ENCODE data around the gene B4GALT4. TPM values are rescaled to one million over a fixed set of nuclear protein-coding genes. Genes with fewer than 3 reads are reported as not detected.

B4GALT4 gene
- total and polyA plus RNA-seq, 2 donors (not counting 3 experiments of a cell fraction or from before 2014, with no cell fraction given), result 3.7 to 7.1 TPM

DNA sequence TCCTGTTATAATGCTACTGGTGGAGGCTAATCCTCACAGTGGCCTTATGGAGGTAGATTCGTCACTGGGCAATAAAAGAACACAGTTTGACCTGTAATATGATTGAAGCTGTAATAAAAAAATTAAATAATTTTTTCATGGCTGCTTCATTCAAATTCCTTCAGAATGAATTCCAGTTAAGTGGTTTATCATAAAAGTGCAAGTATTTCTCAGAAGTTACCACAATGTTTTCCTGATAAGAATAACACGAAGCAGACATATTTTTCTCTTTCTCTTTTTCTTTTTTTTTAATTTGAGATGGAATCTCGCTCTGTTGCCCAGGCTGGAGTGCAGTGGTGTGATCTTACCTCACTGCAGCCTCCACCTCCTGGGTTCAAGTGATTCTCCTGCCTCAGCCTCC is 15.6 kb downstream of the B4GALT4 start:
- dilution Hi-C loops (cut with MboI; ENCODE audit: extremely low pct_ligation_motif_present, low sequenced_read_pairs) (no loop called here), intact Hi-C loops (cut with micrococcal nuclease) (no loop called here)
- BruUV-seq (replicated peaks), result no TSS peak
- FAIRE-seq (no peak), DNase-seq (ENCODE audit: low read depth, low spot score) (no peak)
- no peak overlapping the region for H3K27ac ChIP-seq (ENCODE audit: insufficient read depth, low read depth, low read length)
- H3K4me3 ChIP-seq (replicated peaks in 1 of 3; ENCODE audit: insufficient read depth in 1 of 3, low read depth in 1 of 3, low read length in 3 of 3), result no peak overlapping the region
- no peaks in the 10 kb centered on the region for H3K27me3 ChIP-seq (ENCODE audit: control insufficient read depth in 2 of 2, insufficient read depth in 2 of 2, low read length in 2 of 2)
- ChIA-PET POLR2A (no interaction called here), CTCF (interaction anchor here (2.2 kb wide), 1 partner anchor 16 kb away, joined by 7 read pairs; the partner anchor contains the start of gene B4GALT4)
- TF ChIP-seq JUN (IDR thresholded peaks at IDR 0.05; ENCODE audit: borderline replicate concordance, insufficient read depth, insufficient read length, low read depth), result no peak
- TF ChIP-seq, protein P1, sequence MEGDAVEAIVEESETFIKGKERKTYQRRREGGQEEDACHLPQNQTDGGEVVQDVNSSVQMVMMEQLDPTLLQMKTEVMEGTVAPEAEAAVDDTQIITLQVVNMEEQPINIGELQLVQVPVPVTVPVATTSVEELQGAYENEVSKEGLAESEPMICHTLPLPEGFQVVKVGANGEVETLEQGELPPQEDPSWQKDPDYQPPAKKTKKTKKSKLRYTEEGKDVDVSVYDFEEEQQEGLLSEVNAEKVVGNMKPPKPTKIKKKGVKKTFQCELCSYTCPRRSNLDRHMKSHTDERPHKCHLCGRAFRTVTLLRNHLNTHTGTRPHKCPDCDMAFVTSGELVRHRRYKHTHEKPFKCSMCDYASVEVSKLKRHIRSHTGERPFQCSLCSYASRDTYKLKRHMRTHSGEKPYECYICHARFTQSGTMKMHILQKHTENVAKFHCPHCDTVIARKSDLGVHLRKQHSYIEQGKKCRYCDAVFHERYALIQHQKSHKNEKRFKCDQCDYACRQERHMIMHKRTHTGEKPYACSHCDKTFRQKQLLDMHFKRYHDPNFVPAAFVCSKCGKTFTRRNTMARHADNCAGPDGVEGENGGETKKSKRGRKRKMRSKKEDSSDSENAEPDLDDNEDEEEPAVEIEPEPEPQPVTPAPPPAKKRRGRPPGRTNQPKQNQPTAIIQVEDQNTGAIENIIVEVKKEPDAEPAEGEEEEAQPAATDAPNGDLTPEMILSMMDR (IDR thresholded peaks at IDR 0.05; ENCODE audit: extremely low read depth in 1 of 2, insufficient read depth in 1 of 2, low read depth in 1 of 2, low read length in 2 of 2), result no peak
- TF ChIP-seq POLR2AphosphoS5 (IDR thresholded peaks at IDR 0.05; ENCODE audit: insufficient read depth, low read depth, low read length), result no peak
- no peak for TF ChIP-seq POLR2A (IDR thresholded peaks at IDR 0.05; ENCODE audit: low read depth, low read length)
- TF ChIP-seq EZH2 (IDR thresholded peaks at IDR 0.05; ENCODE audit: borderline replicate concordance, low read depth, low read length, severe bottlenecking), result no peak
- TF ChIP-seq FOS (IDR thresholded peaks at IDR 0.05; ENCODE audit: borderline replicate concordance, insufficient read depth, low read length), result no peak
- no peak for TF ChIP-seq MYC (IDR thresholded peaks at IDR 0.05; ENCODE audit: low read depth, low read length)
- no peaks in the 10 kb centered on the region for H4K20me1 ChIP-seq (replicated peaks; ENCODE audit: control insufficient read depth, extremely low read depth, insufficient read depth, low read length)
- H3K4me2 ChIP-seq (ENCODE audit: insufficient read depth, low read length), result no peak overlapping the region
- no peaks in the 10 kb centered on the region for H3K9me1 ChIP-seq (replicated peaks; ENCODE audit: control insufficient read depth, extremely low read depth, insufficient read depth, low read length)
- H3K9ac ChIP-seq (replicated peaks; ENCODE audit: extremely low read depth, insufficient read depth, low read length), result no peak overlapping the region
- H2AFZ ChIP-seq (ENCODE audit: low read depth, low read length), result no peak overlapping the region
- no peaks in the 10 kb centered on the region for H3K79me2 ChIP-seq (ENCODE audit: control insufficient read depth, insufficient read depth, low read length)
- no peaks in the 10 kb centered on the region for H3K4me1 ChIP-seq (ENCODE audit: control insufficient read depth, extremely low read depth, insufficient read depth, low read length)
- no peaks in the 10 kb centered on the region for H3K9me3 ChIP-seq (replicated peaks; ENCODE audit: control insufficient read depth, insufficient read depth, low read length)
- H3K36me3 ChIP-seq (ENCODE audit: control insufficient read depth in 2 of 2, extremely low read depth in 1 of 2, insufficient read depth in 2 of 2, low read length in 2 of 2), result peaks cover 10 to 21% of the 10 kb centered on the region in 2 experiments
